22Rv1 (cell line): ENCODE data around the gene PPP3CA.

Experiments
- H3K27ac ChIP-seq: fragments of 450-650 bp; 2 replicates; pipeline ENCODE4 v1.5.1; 2017
- ZFX ChIP-seq: fragments of 450-650 bp; IDR thresholded peaks from 2 replicates; pipeline ENCODE4 v1.6.1; 2017; ENCODE audit warnings: antibody characterized with exemption, borderline replicate concordance
- TF ChIP-seq, protein P1 (sequence below): fragments of 450-650 bp; IDR thresholded peaks from 2 replicates; pipeline ENCODE4 v1.5.1; 2017; ENCODE audit warnings: mild to moderate bottlenecking

The PPP3CA gene

DNA sequence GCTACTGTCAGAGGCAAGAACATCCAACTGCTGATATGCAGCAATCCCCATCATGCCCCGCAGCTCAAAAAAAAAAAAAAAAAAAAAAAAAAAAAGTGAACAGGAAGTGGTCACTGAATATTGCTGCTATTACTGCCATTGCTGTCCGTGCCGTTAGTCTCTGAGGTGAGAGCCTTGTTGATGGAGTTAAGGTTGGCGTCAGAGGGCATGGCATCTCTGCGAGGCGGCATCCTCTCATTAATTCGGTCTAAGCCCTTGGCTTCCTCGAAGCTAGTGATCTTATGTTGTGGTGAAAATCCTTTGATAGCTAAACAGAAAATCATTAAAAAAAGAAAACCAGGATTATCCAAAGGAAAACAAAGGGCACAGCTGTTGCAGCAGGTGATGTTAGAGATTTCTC, 321.6 kb downstream of the PPP3CA start:
- peak overlapping the region; percentile 66 for H3K27ac ChIP-seq
- TF ChIP-seq ZFX = no peak
- TF ChIP-seq, protein P1, sequence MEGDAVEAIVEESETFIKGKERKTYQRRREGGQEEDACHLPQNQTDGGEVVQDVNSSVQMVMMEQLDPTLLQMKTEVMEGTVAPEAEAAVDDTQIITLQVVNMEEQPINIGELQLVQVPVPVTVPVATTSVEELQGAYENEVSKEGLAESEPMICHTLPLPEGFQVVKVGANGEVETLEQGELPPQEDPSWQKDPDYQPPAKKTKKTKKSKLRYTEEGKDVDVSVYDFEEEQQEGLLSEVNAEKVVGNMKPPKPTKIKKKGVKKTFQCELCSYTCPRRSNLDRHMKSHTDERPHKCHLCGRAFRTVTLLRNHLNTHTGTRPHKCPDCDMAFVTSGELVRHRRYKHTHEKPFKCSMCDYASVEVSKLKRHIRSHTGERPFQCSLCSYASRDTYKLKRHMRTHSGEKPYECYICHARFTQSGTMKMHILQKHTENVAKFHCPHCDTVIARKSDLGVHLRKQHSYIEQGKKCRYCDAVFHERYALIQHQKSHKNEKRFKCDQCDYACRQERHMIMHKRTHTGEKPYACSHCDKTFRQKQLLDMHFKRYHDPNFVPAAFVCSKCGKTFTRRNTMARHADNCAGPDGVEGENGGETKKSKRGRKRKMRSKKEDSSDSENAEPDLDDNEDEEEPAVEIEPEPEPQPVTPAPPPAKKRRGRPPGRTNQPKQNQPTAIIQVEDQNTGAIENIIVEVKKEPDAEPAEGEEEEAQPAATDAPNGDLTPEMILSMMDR = no peak

DNA sequence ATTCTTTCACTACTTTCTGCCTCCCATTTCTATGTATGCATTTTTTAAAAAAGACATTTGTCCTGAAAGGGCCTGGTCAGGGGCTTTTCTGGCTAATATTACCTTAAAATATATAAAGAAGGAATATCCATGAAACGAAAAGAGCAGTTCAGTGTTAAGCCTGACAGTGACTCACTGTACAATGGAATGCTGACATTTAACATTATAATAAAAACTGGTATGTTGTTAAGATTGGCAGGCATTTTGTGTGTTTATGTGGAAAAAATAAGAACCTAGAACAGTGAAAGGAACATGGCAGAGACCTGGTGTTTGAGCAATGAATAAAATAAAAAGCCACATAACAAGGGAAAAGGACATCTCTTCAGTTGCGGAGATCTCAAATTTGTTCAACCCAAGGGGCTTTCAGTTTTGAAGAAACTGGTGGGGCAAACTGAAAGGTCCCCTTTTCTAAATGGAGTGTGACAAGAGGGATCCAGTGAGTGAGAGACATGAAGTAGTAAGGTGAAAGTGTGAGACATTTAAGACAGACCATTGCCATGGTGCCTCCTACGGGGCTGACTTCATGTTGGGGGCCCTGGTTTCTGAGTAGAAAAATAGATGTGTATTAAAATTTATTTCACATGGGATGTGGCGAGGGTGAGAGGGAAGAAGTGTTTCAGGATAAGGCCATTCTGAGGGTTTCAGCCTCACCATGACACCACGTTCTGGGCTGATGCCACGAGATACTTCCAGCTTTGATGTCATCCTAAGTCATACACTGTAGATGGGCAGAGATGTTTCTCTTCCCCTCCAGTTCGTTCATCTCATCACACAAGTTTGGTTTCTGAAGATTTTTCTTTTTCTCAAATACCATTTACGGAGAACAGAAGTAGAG, 324.9 kb downstream of the PPP3CA start:
- TF ChIP-seq, protein P1 = no peak
- no peak for TF ChIP-seq ZFX
- peak overlapping the region; percentile 66 for H3K27ac ChIP-seq

DNA sequence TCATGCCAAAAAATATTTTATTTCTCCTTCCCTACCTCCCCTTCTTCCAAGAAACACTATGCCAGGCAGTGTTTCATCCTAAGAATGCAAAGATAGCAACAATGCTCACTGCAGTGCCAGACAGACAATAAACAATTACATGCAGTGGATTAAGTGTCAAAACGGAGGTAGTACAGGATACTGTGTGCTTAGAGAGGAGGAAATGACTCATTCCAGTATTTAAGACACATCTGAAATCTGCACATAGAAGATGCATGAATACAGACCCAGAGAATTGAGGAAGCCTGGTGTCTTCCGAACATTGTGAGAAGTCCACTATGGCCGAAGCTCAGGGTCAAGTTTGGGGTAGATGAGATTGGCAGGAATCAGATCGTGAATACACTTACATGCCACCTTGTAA, 326.4 kb downstream of the PPP3CA start:
- peak overlapping the region; percentile 66 for H3K27ac ChIP-seq
- no peak for TF ChIP-seq ZFX
- TF ChIP-seq, protein P1 = no peak

DNA sequence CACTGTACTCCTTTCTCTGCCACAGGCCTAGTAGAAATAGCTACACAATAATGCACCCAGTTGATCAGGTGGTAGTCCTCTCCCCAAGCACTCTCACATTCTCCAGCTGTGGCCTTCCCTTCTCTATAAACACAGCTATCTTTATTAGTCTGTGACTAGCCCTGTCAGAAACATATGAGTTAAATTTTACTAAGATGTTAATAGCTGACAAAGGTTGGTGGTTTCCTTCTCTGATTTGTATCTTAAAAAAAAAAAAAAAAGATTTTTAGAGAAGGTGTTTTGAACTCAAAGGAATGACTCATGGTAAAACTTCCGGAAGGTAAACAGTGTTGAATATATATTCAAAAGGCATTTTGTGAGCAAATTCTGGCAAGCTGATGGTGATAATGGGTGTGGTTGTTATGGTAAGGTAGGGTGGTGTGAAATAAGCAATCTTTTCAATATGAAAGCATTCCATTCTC, 327.4 kb downstream of the PPP3CA start:
- H3K27ac ChIP-seq = peak overlapping the region; percentile 66
- TF ChIP-seq ZFX = no peak
- TF ChIP-seq, protein P1 = no peak

DNA sequence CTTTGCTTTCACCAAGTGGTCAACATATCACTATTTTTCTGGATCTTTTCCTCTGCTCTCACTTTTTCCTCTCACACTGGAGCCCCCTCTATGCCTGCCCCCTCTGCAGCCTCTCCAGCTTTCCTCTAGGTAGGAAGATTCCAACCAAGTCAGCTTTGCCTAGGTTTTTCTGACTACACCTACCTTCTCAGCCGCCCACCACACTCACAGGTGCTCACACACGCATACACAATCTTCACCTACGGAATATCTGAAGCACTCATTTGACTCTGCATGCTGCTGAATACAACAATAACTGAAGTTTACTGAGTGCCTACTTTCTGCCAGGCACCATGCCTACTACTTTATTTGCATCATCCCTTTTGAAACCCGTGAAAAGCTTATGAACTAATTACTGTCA, 328.0 kb downstream of the PPP3CA start:
- H3K27ac ChIP-seq = peak overlapping the region; percentile 66
- no peak for TF ChIP-seq ZFX
- TF ChIP-seq, protein P1 = no peak

DNA sequence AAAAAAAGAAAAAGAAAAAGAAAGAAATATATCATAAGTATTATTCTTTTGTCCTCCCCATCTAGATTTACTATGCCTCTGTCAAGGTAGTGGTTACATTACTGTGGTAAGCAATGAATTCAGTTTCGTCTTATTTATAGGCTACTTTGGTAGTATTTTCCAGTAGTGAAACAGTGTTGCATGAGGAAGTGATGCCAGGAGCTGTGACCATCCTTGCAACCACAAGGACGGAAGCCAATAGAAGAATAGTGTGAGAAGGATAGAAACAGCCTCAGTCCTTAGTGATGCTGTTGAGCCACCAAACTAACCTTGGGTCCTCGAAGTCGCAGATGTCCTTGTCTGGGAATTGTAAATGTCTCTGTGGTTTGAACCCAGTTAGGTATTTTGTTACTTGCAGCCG, 328.5 kb downstream of the PPP3CA start:
- peak overlapping the region; percentile 66 for H3K27ac ChIP-seq

More for the DNA sequence above, 328.5 kb downstream of the PPP3CA start:
- no peak for TF ChIP-seq ZFX
- TF ChIP-seq, protein P1 = no peak
